Subcutaneous abdominal adipose tissue (tissue), 5 donors: ENCODE data around the gene GRK3.

Experiments
- H3K27ac ChIP-seq: one replicate; pipeline ENCODE4 v1.7.0; 2013; ENCODE audit warnings: low read depth, mild to moderate bottlenecking, inconsistent platforms, low read length, moderate library complexity
- H3K27me3 ChIP-seq, 5 donors: one replicate each; pipeline ENCODE4 v1.7.0; 2013; ENCODE audit warnings: low read length in 5 of 5, inconsistent platforms in 1 of 5; ENCODE audit not compliant: control insufficient read depth in 5 of 5, insufficient read depth in 4 of 5
- H3K36me3 ChIP-seq, 5 donors: one replicate each; pipeline ENCODE4 v1.7.0; 2013; ENCODE audit warnings: low read length in 5 of 5; ENCODE audit not compliant: control insufficient read depth in 5 of 5, insufficient read depth in 5 of 5
- H3K4me1 ChIP-seq, 5 donors: one replicate each; pipeline ENCODE4 v1.7.0; 2013; ENCODE audit warnings: low read length in 5 of 5, mild to moderate bottlenecking in 3 of 5, moderate library complexity in 1 of 5; ENCODE audit not compliant: control insufficient read depth in 5 of 5, insufficient read depth in 5 of 5
- H3K4me3 ChIP-seq, 5 donors: one replicate each; pipeline ENCODE4 v1.7.0; 2013; ENCODE audit warnings: low read length in 5 of 5, low read depth in 1 of 5
- H3K9ac ChIP-seq, 5 donors: one replicate each; pipeline ENCODE4 v1.7.0; 2013; ENCODE audit warnings: low read length in 5 of 5, mild to moderate bottlenecking in 4 of 5, moderate library complexity in 3 of 5
- H3K9me3 ChIP-seq, 5 donors: one replicate each; pipeline ENCODE4 v1.7.0; 2013; ENCODE audit warnings: low read length in 5 of 5; ENCODE audit not compliant: control insufficient read depth in 5 of 5
- donor health status: healthy.
- donor health status: healthy.
- donor health status: healthy.
- donor health status: healthy.
- donor health status: healthy.

The GRK3 gene

GRCh38 chr22:25682109-25682508 lies 117.6 kb downstream of the GRK3 start:
- no peak overlapping the region for H3K4me3 ChIP-seq
- peaks cover 4 to 14% (median 11%) of the 10 kb centered on the region in 5 donors for H3K36me3 ChIP-seq
- H3K4me1 ChIP-seq, result peaks cover 0 to 47% (median 23%) of the 10 kb centered on the region in 5 donors
- no peaks in the 10 kb centered on the region for H3K27me3 ChIP-seq
- peak overlapping the region; percentile 65 for H3K27ac ChIP-seq
- H3K9me3 ChIP-seq, result no peaks in the 10 kb centered on the region
- H3K9ac ChIP-seq, result no peak overlapping the region

- Histone ChIP-seq H3K36me3 (peaks cover 30 to 52% (median 47%) of the 10 kb centered on the region in 5 donors), H3K4me1 (peaks cover 0 to 16% (median 4%) of the 10 kb centered on the region in 5 donors), H3K27ac (no peak overlapping the region), H3K9ac (no peak overlapping the region), H3K9me3 (no peaks in the 10 kb centered on the region), H3K27me3 (no peaks in the 10 kb centered on the region), H3K4me3 (no peak overlapping the region)
Observed at GRCh38 chr22:25688627-25689026, 124.2 kb downstream of the GRK3 start.

- Histone ChIP-seq H3K9me3 (no peaks in the 10 kb centered on the region), H3K9ac (no peak overlapping the region), H3K4me1 (peaks cover 0 to 13% (median 7%) of the 10 kb centered on the region in 5 donors), H3K27me3 (no peaks in the 10 kb centered on the region), H3K4me3 (no peak overlapping the region), H3K27ac (no peak overlapping the region), H3K36me3 (peaks cover 34 to 60% (median 54%) of the 10 kb centered on the region in 5 donors)
Observed at GRCh38 chr22:25689631-25690030, 125.2 kb downstream of the GRK3 start.

GRCh38 chr22:25690798-25691197 lies 126.3 kb downstream of the GRK3 start:
- H3K36me3 ChIP-seq, result peaks cover 31 to 69% (median 55%) of the 10 kb centered on the region in 5 donors
- H3K27me3 ChIP-seq, result no peaks in the 10 kb centered on the region
- peaks cover 0 to 7% (median 0%) of the 10 kb centered on the region in 5 donors for H3K4me1 ChIP-seq
- no peak overlapping the region for H3K9ac ChIP-seq
- H3K27ac ChIP-seq, result no peak overlapping the region
- H3K9me3 ChIP-seq, result no peaks in the 10 kb centered on the region
- H3K4me3 ChIP-seq, result no peak overlapping the region

- Histone ChIP-seq H3K27ac (peak overlapping the region; percentile 24), H3K9ac (no peak overlapping the region), H3K27me3 (no peaks in the 10 kb centered on the region), H3K36me3 (peaks cover 31 to 75% (median 53%) of the 10 kb centered on the region in 5 donors), H3K4me3 (no peak overlapping the region), H3K9me3 (no peaks in the 10 kb centered on the region), H3K4me1 (peaks cover 0 to 6% (median 3%) of the 10 kb centered on the region in 5 donors)
Observed at GRCh38 chr22:25692397-25693267, 128.2 kb downstream of the GRK3 start.

GRCh38 chr22:25693268-25693565 lies 128.7 kb downstream of the GRK3 start:
- Histone ChIP-seq H3K9ac (no peak overlapping the region), H3K9me3 (no peaks in the 10 kb centered on the region), H3K4me3 (no peak overlapping the region), H3K36me3 (peaks cover 33 to 75% (median 52%) of the 10 kb centered on the region in 5 donors), H3K4me1 (peaks cover 0 to 8% (median 3%) of the 10 kb centered on the region in 5 donors), H3K27ac (peak overlapping the region; percentile 24), H3K27me3 (no peaks in the 10 kb centered on the region)

- peaks cover 31 to 81% (median 55%) of the 10 kb centered on the region in 5 donors for H3K36me3 ChIP-seq
- H3K27ac ChIP-seq, result no peak overlapping the region
Observed at GRCh38 chr22:25694196-25694907, 129.9 kb downstream of the GRK3 start.

GRCh38 chr22:25695146-25695545 lies 130.7 kb downstream of the GRK3 start:
- Histone ChIP-seq H3K27me3 (no peaks in the 10 kb centered on the region), H3K9ac (no peak overlapping the region), H3K27ac (no peak overlapping the region), H3K4me1 (peaks cover 0 to 13% (median 3%) of the 10 kb centered on the region in 5 donors), H3K36me3 (peaks cover 24 to 81% (median 53%) of the 10 kb centered on the region in 5 donors), H3K4me3 (no peak overlapping the region), H3K9me3 (no peaks in the 10 kb centered on the region)

More at GRCh38 chr22:25694196-25694907, 129.9 kb downstream of the GRK3 start:
- H3K9me3 ChIP-seq, result no peaks in the 10 kb centered on the region
- no peaks in the 10 kb centered on the region for H3K27me3 ChIP-seq
- no peak overlapping the region for H3K4me3 ChIP-seq
- no peak overlapping the region for H3K9ac ChIP-seq
- peaks cover 0 to 13% (median 3%) of the 10 kb centered on the region in 5 donors for H3K4me1 ChIP-seq

GRCh38 chr22:25696763-25697162 lies 132.3 kb downstream of the GRK3 start:
- peak overlapping the region; percentile 16 for H3K27ac ChIP-seq
- no peaks in the 10 kb centered on the region for H3K27me3 ChIP-seq
- peaks cover 14 to 67% (median 44%) of the 10 kb centered on the region in 5 donors for H3K36me3 ChIP-seq
- H3K4me3 ChIP-seq, result no peak overlapping the region
- no peaks in the 10 kb centered on the region for H3K9me3 ChIP-seq
- no peak overlapping the region for H3K9ac ChIP-seq
- H3K4me1 ChIP-seq, result peaks cover 2 to 24% (median 11%) of the 10 kb centered on the region in 5 donors

- Histone ChIP-seq H3K9ac (no peak overlapping the region), H3K27me3 (no peaks in the 10 kb centered on the region), H3K9me3 (no peaks in the 10 kb centered on the region), H3K36me3 (peaks cover 14 to 64% (median 41%) of the 10 kb centered on the region in 5 donors), H3K4me1 (peaks cover 2 to 24% (median 11%) of the 10 kb centered on the region in 5 donors), H3K4me3 (no peak overlapping the region), H3K27ac (peak overlapping the region; percentile 34)
Observed at GRCh38 chr22:25697181-25697664, 132.7 kb downstream of the GRK3 start.
